DND-41 (cell line): ENCODE data around the gene WNK4.

Source experiments
- ATAC-seq: fragments of 200-7000 bp; cut with Tn5 transposase; 3 replicates; pipeline ENCODE4 v1.9.1; 2021; ENCODE audit warnings: low read depth; ENCODE audit not compliant: insufficient read depth
- DNase-seq: peaks from one replicate; pipeline ENCODE4 v3.0.0-alpha.2; 2020
- H2AFZ ChIP-seq: 2 replicates; pipeline ENCODE4 v1.6.0; 2012; ENCODE audit warnings: low read depth, low read length
- H3K27ac ChIP-seq: 2 replicates; pipeline ENCODE4 v1.5.1; 2012; ENCODE audit warnings: low read length, inconsistent platforms
- H3K27me3 ChIP-seq: fragments of 200-600 bp; sonication (generic); 2 replicates; pipeline ENCODE4 v1.6.0; 2012; ENCODE audit warnings: low read length, mild to moderate bottlenecking, inconsistent platforms; ENCODE audit not compliant: insufficient read depth, poor library complexity
- H3K36me3 ChIP-seq: 2 replicates; pipeline ENCODE4 v1.5.1; 2012; ENCODE audit warnings: low read length, inconsistent platforms; ENCODE audit not compliant: insufficient read depth
- H3K4me1 ChIP-seq: 2 replicates; pipeline ENCODE4 v1.5.1; 2012; ENCODE audit warnings: mild to moderate bottlenecking, low read length; ENCODE audit not compliant: insufficient read depth
- H3K4me2 ChIP-seq: 2 replicates; pipeline ENCODE4 v1.6.0; 2012; ENCODE audit warnings: mild to moderate bottlenecking, moderate library complexity, low read length, inconsistent platforms; ENCODE audit not compliant: insufficient read depth
- H3K4me3 ChIP-seq, 2 experiments: fragments of 200-600 bp in 1 of 2; shearing (Covaris generic) in 1 of 2; 2 replicates each; pipeline ENCODE4 v1.5.1; 2012 to 2016; ENCODE audit warnings: inconsistent platforms in 2 of 2, low read length in 2 of 2, mild to moderate bottlenecking in 2 of 2, low read depth in 1 of 2, moderate library complexity in 1 of 2
- H3K79me2 ChIP-seq: 2 replicates; pipeline ENCODE4 v1.6.0; 2012; ENCODE audit warnings: low read length, inconsistent platforms; ENCODE audit not compliant: insufficient read depth
- H3K9ac ChIP-seq: 2 replicates; pipeline ENCODE4 v1.6.0; 2012; ENCODE audit warnings: low read depth, mild to moderate bottlenecking, inconsistent platforms, low read length, moderate library complexity
- H3K9me3 ChIP-seq: 2 replicates; pipeline ENCODE4 v1.5.1; 2012; ENCODE audit warnings: low read length, moderate library complexity, mild to moderate bottlenecking, inconsistent platforms; ENCODE audit not compliant: insufficient read depth, severe bottlenecking
- H4K20me1 ChIP-seq: 2 replicates; pipeline ENCODE4 v1.6.0; 2012; ENCODE audit warnings: low read length; ENCODE audit not compliant: insufficient read depth
- EZH2 ChIP-seq: IDR thresholded peaks from 3 replicates; pipeline ENCODE4 v1.6.1; 2012; ENCODE audit warnings: borderline replicate concordance, low read depth, mild to moderate bottlenecking, moderate library complexity, low read length, inconsistent platforms; ENCODE audit not compliant: severe bottlenecking
- TF ChIP-seq, protein P1 (sequence below): IDR thresholded peaks from 2 replicates; pipeline ENCODE4 v1.5.1; 2012; ENCODE audit warnings: borderline replicate concordance, low read length, moderate library complexity, mild to moderate bottlenecking; ENCODE audit not compliant: poor library complexity, severe bottlenecking; ENCODE audit errors: extremely low read depth

Gene WNK4

GRCh38 chr17:42784811-42785592 is 4.6 kb downstream of the WNK4 start:
- Histone ChIP-seq H3K27ac (no peak overlapping the region), H4K20me1 (no peaks in the 10 kb centered on the region), H3K79me2 (no peaks in the 10 kb centered on the region), H3K36me3 (peaks cover 7% of the 10 kb centered on the region; the same call in 1 of the 2 replicates), H3K4me3 (no peak overlapping the region), H3K9me3 (no peaks in the 10 kb centered on the region), H3K4me2 (no peak overlapping the region), H3K9ac (no peak overlapping the region), H3K27me3 (no peaks in the 10 kb centered on the region), H2AFZ (no peak overlapping the region), H3K4me1 (no peaks in the 10 kb centered on the region)
- DNase-seq = no peak
- ATAC-seq = no peak
- TF ChIP-seq EZH2 = no peak
- TF ChIP-seq, protein P1, sequence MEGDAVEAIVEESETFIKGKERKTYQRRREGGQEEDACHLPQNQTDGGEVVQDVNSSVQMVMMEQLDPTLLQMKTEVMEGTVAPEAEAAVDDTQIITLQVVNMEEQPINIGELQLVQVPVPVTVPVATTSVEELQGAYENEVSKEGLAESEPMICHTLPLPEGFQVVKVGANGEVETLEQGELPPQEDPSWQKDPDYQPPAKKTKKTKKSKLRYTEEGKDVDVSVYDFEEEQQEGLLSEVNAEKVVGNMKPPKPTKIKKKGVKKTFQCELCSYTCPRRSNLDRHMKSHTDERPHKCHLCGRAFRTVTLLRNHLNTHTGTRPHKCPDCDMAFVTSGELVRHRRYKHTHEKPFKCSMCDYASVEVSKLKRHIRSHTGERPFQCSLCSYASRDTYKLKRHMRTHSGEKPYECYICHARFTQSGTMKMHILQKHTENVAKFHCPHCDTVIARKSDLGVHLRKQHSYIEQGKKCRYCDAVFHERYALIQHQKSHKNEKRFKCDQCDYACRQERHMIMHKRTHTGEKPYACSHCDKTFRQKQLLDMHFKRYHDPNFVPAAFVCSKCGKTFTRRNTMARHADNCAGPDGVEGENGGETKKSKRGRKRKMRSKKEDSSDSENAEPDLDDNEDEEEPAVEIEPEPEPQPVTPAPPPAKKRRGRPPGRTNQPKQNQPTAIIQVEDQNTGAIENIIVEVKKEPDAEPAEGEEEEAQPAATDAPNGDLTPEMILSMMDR = no peak

GRCh38 chr17:42787266-42787665 is 6.9 kb downstream of the WNK4 start:
- no peaks in the 10 kb centered on the region for H4K20me1 ChIP-seq
- H3K9ac ChIP-seq = no peak overlapping the region
- no peak overlapping the region for H3K27ac ChIP-seq
- no peak overlapping the region for H2AFZ ChIP-seq
- no peak overlapping the region for H3K4me3 ChIP-seq
- H3K27me3 ChIP-seq = no peaks in the 10 kb centered on the region
- H3K36me3 ChIP-seq = no peaks in the 10 kb centered on the region
- H3K4me1 ChIP-seq = no peaks in the 10 kb centered on the region
- no peaks in the 10 kb centered on the region for H3K79me2 ChIP-seq
- DNase-seq = no peak
- no peaks in the 10 kb centered on the region for H3K9me3 ChIP-seq
- no peak for ATAC-seq
- TF ChIP-seq EZH2 = no peak
- TF ChIP-seq, protein P1 = no peak
- no peak overlapping the region for H3K4me2 ChIP-seq

DNA sequence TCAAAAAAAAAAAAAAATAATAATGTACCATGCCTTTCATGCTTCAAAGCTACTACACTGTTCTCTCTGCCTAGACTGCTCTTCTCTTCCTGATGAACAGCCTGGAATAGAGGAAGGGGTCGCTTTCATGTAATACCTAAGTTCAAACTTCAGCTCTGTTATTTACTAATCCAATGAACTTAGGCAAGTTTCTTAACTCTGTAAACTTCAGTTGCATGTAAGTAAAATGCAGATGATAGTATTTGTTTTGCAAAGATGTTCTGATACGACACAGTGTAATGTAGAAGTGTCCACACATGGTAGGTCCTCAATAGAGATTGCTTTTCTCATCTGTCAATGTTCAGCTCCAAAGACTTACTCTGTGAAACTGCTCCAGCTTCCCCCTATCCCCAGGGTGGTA is 11.5 kb downstream of the WNK4 start:
- Histone ChIP-seq H3K4me3 (no peak overlapping the region), H3K9ac (no peak overlapping the region), H3K4me1 (peaks cover 4% of the 10 kb centered on the region), H3K36me3 (peaks cover 10% of the 10 kb centered on the region), H2AFZ (no peak overlapping the region), H4K20me1 (no peaks in the 10 kb centered on the region), H3K27ac (no peak overlapping the region), H3K79me2 (0 out of 2 replicates have a peak, but pooled peaks cover under 1% of the 10 kb centered on the region), H3K27me3 (no peaks in the 10 kb centered on the region), H3K9me3 (no peaks in the 10 kb centered on the region), H3K4me2 (no peak overlapping the region)
- ATAC-seq (no peak), DNase-seq (no peak)
- TF ChIP-seq, protein P1 = no peak
- no peak for TF ChIP-seq EZH2
